ENCODE data around the gene ANTKMT. TPM values are rescaled to one million over a fixed set of nuclear protein-coding genes. Genes with fewer than 3 reads are reported as not detected.
A peak's percentile ranks its signal among the peaks of the same experiment; 100 is the strongest.

ANTKMT gene
- polyA plus RNA-seq, 1 donor from 2014 or later = 73.4 TPM

GRCh38 chr16:680625-680945, 40.4 kb upstream of the ANTKMT start:
- no peaks in the 10 kb centered on the region for H3K9me2 ChIP-seq (ENCODE audit: insufficient read depth, low read length)
- H3K27ac ChIP-seq (ENCODE audit: low read length) = no peak overlapping the region
- no peaks in the 10 kb centered on the region for H3K36me3 ChIP-seq (ENCODE audit: insufficient read depth, low read length)
- no peaks in the 10 kb centered on the region for H3K9me3 ChIP-seq (ENCODE audit: low read length)
- peaks cover 20% of the 10 kb centered on the region for H3K79me2 ChIP-seq (replicated peaks; ENCODE audit: insufficient read depth, low read length)
- H4K20me1 ChIP-seq (ENCODE audit: insufficient read depth) = peaks cover 6% of the 10 kb centered on the region
- no peaks in the 10 kb centered on the region for H3F3A ChIP-seq (ENCODE audit: insufficient read depth, low read length, poor library complexity, severe bottlenecking)
- no peak for TF ChIP-seq EZH2 (IDR thresholded peaks at IDR 0.05; ENCODE audit: borderline replicate concordance, insufficient read depth, low read length, poor library complexity, severe bottlenecking)
- no peak for TF ChIP-seq RAD21 (conservative IDR thresholded peaks at IDR 0.05)
- TF ChIP-seq SMC3 (conservative IDR thresholded peaks at IDR 0.05; ENCODE audit: poor library complexity) = no peak
- no peak for TF ChIP-seq EP300 (conservative IDR thresholded peaks at IDR 0.05; ENCODE audit: poor library complexity, severe bottlenecking)
- TF ChIP-seq, protein P1, sequence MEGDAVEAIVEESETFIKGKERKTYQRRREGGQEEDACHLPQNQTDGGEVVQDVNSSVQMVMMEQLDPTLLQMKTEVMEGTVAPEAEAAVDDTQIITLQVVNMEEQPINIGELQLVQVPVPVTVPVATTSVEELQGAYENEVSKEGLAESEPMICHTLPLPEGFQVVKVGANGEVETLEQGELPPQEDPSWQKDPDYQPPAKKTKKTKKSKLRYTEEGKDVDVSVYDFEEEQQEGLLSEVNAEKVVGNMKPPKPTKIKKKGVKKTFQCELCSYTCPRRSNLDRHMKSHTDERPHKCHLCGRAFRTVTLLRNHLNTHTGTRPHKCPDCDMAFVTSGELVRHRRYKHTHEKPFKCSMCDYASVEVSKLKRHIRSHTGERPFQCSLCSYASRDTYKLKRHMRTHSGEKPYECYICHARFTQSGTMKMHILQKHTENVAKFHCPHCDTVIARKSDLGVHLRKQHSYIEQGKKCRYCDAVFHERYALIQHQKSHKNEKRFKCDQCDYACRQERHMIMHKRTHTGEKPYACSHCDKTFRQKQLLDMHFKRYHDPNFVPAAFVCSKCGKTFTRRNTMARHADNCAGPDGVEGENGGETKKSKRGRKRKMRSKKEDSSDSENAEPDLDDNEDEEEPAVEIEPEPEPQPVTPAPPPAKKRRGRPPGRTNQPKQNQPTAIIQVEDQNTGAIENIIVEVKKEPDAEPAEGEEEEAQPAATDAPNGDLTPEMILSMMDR (IDR thresholded peaks at IDR 0.05; ENCODE audit: poor library complexity, severe bottlenecking) = no peak
- TF ChIP-seq POLR2AphosphoS5 (IDR thresholded peaks at IDR 0.05) = no peak
- no peak for TF ChIP-seq MXI1 (conservative IDR thresholded peaks at IDR 0.05; ENCODE audit: poor library complexity, severe bottlenecking)
- TF ChIP-seq TAF1 (IDR thresholded peaks at IDR 0.05; ENCODE audit: low read depth) = no peak
- TF ChIP-seq REST (IDR thresholded peaks at IDR 0.05; ENCODE audit: borderline replicate concordance) = no peak
- no peaks in the 10 kb centered on the region for H3K27me3 ChIP-seq (ENCODE audit: insufficient read depth, low read depth, low read length)
- H2AFZ ChIP-seq (ENCODE audit: low read depth, low read length) = no peak overlapping the region
- peak overlapping the region; percentile 74 for H3K9ac ChIP-seq (ENCODE audit: low read length)
- H3K4me2 ChIP-seq (ENCODE audit: low read length) = peak overlapping the region; percentile 93
- peak overlapping the region; percentile 70 for H3K4me3 ChIP-seq (ENCODE audit: low read length)

DNA sequence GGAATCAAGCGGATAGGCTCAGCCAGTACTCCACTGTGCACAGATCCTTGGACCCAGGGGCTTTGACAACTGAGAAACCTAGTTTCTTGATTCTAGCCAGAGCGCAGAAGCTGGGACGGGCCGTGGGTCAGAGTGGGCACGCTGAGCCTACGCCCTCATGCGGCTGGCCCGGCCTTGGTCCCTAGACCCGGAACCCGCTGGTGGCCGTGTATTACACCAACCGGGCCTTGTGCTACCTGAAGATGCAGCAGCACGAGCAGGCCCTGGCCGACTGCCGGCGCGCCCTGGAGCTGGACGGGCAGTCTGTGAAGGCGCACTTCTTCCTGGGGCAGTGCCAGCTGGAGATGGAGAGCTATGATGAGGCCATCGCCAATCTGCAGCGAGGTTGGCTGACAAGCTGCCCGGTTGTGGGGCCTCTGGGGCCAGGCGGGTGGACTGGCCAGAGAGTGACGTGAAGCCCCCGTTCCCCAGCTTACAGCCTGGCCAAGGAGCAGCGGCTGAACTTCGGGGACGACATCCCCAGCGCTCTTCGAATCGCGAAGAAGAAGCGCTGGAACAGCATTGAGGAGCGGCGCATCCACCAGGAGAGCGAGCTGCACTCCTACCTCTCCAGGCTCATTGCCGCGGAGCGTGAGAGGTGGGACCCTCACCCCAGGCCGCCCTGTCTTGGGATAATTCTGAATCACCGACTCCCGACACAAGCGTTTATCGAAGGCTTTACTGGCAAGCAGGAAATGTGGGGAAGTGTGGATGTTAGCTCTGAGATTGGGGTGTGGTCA, 39.8 kb upstream of the ANTKMT start:
- Histone ChIP-seq H3K36me3 (ENCODE audit: insufficient read depth, low read length) (no peaks in the 10 kb centered on the region), H3K9ac (ENCODE audit: low read length) (peak overlapping the region; percentile 74), H3K4me3 (ENCODE audit: low read length) (peak overlapping the region; percentile 70), H3K4me2 (ENCODE audit: low read length) (peak overlapping the region; percentile 93), H3K9me3 (ENCODE audit: low read length) (no peaks in the 10 kb centered on the region), H3K27me3 (ENCODE audit: insufficient read depth, low read depth, low read length) (no peaks in the 10 kb centered on the region), H2AFZ (ENCODE audit: low read depth, low read length) (no peak overlapping the region), H4K20me1 (ENCODE audit: insufficient read depth) (peaks cover 6% of the 10 kb centered on the region), H3K79me2 (replicated peaks; ENCODE audit: insufficient read depth, low read length) (peaks cover 20% of the 10 kb centered on the region), H3K9me2 (ENCODE audit: insufficient read depth, low read length) (no peaks in the 10 kb centered on the region), H3K27ac (ENCODE audit: low read length) (no peak overlapping the region), H3F3A (ENCODE audit: insufficient read depth, low read length, poor library complexity, severe bottlenecking) (no peaks in the 10 kb centered on the region)
- TF ChIP-seq, protein P1 (IDR thresholded peaks at IDR 0.05; ENCODE audit: poor library complexity, severe bottlenecking) = no peak
- TF ChIP-seq MXI1 (conservative IDR thresholded peaks at IDR 0.05; ENCODE audit: poor library complexity, severe bottlenecking) (no peak), POLR2AphosphoS5 (IDR thresholded peaks at IDR 0.05) (no peak), SMC3 (conservative IDR thresholded peaks at IDR 0.05; ENCODE audit: poor library complexity) (no peak), EP300 (conservative IDR thresholded peaks at IDR 0.05; ENCODE audit: poor library complexity, severe bottlenecking) (no peak), TAF1 (IDR thresholded peaks at IDR 0.05; ENCODE audit: low read depth) (no peak), EZH2 (IDR thresholded peaks at IDR 0.05; ENCODE audit: borderline replicate concordance, insufficient read depth, low read length, poor library complexity, severe bottlenecking) (no peak), REST (IDR thresholded peaks at IDR 0.05; ENCODE audit: borderline replicate concordance) (no peak), RAD21 (conservative IDR thresholded peaks at IDR 0.05) (no peak)
